Endothelial cell of umbilical vein (primary cell): ENCODE measurements around the gene CUEDC2. TPM values are rescaled to one million over a fixed set of nuclear protein-coding genes. Genes with fewer than 3 reads are reported as not detected.

ENCODE experiments used
- BruUV-seq: library from RNA; stranded (reverse); fragments of 400-500 nt; replicated peaks from 2 replicates; lab custom pipeline; 2021; lab: Mats Ljungman, UMichigan
- CTCF ChIA-PET: fragments of 300-600, 350-600 bp; sonication (Branson Sonifier 250); formaldehyde crosslinking; loops from one replicate; lab custom pipeline; 2021; ENCODE audit warnings: antibody characterized with exemption, inconsistent platforms; lab: Charles Lee
- POLR2A ChIA-PET: fragments of 300-600, 350-600 bp; sonication (Branson Sonifier 250); formaldehyde crosslinking; loops from one replicate; lab custom pipeline; 2021; ENCODE audit warnings: antibody characterized with exemption, inconsistent platforms; lab: Charles Lee
- DNase-seq: peaks from one replicate; pipeline ENCODE4 v3.0.0-alpha.2; 2011; ENCODE audit warnings: low read depth, low spot score
- FAIRE-seq: peaks from 2 replicates; lab custom pipeline; 2011; peaks lifted over from hg19 to GRCh38; lab: Jason Lieb, UNC
- H2AFZ ChIP-seq: 2 replicates; pipeline ENCODE4 v1.6.0; 2012; ENCODE audit warnings: low read depth, low read length, control low read depth, inconsistent platforms
- H3K27ac ChIP-seq: 2 replicates; pipeline ENCODE4 v1.5.1; 2011; ENCODE audit warnings: low read depth, mild to moderate bottlenecking, control low read depth, low read length, moderate library complexity; ENCODE audit not compliant: insufficient read depth
- H3K27me3 ChIP-seq, 2 experiments: 2 replicates each; pipeline versions ENCODE4 v1.6.0 to v1.6.1; 2011; ENCODE audit warnings: low read length in 2 of 2, mixed read lengths in 1 of 2; ENCODE audit not compliant: control insufficient read depth in 2 of 2, insufficient read depth in 2 of 2
- H3K36me3 ChIP-seq, 2 experiments: 2 replicates in 1 of 2; 3 replicates in 1 of 2; pipeline ENCODE4 v1.5.1; 2011; ENCODE audit warnings: low read length in 2 of 2, mild to moderate bottlenecking in 1 of 2, moderate library complexity in 1 of 2; ENCODE audit not compliant: control insufficient read depth in 2 of 2, insufficient read depth in 2 of 2; ENCODE audit errors: extremely low read depth in 1 of 2
- H3K4me1 ChIP-seq: 3 replicates; pipeline ENCODE4 v1.5.1; 2011; ENCODE audit warnings: mild to moderate bottlenecking, low read length; ENCODE audit not compliant: control insufficient read depth, insufficient read depth; ENCODE audit errors: extremely low read depth
- H3K4me2 ChIP-seq: 2 replicates; pipeline ENCODE4 v1.6.1; 2011; ENCODE audit warnings: low read length, control low read depth, mixed read lengths; ENCODE audit not compliant: insufficient read depth
- H3K4me3 ChIP-seq, 3 experiments: fragments of 200-600 bp in 1 of 3; sonication (generic), shearing (Covaris generic) in 1 of 3; replicated peaks in 1 of 3; 2 replicates each; pipeline ENCODE4 v1.5.1; 2011 to 2016; ENCODE audit warnings: control low read depth in 3 of 3, low read length in 3 of 3, mild to moderate bottlenecking in 2 of 3, inconsistent platforms in 1 of 3, low read depth in 1 of 3, moderate library complexity in 1 of 3; ENCODE audit not compliant: insufficient read depth in 1 of 3
- H3K79me2 ChIP-seq: 2 replicates; pipeline ENCODE4 v1.6.0; 2012; ENCODE audit warnings: low read length, inconsistent platforms; ENCODE audit not compliant: control insufficient read depth, insufficient read depth
- H3K9ac ChIP-seq: replicated peaks from 2 replicates; pipeline ENCODE3; 2011; ENCODE audit warnings: low read length, control low read depth; ENCODE audit not compliant: insufficient read depth; ENCODE audit errors: extremely low read depth
- H3K9me1 ChIP-seq: replicated peaks from 3 replicates; pipeline ENCODE4 v1.6.0; 2011; ENCODE audit warnings: mild to moderate bottlenecking, low read length; ENCODE audit not compliant: control insufficient read depth, insufficient read depth; ENCODE audit errors: extremely low read depth
- H3K9me3 ChIP-seq: replicated peaks from 2 replicates; pipeline ENCODE4 v1.5.1; 2012; ENCODE audit warnings: low read length, inconsistent platforms; ENCODE audit not compliant: control insufficient read depth, insufficient read depth
- H4K20me1 ChIP-seq: replicated peaks from 2 replicates; pipeline ENCODE3; 2011; ENCODE audit warnings: mild to moderate bottlenecking, low read length; ENCODE audit not compliant: control insufficient read depth, insufficient read depth; ENCODE audit errors: extremely low read depth
- GATA2 ChIP-seq: IDR thresholded peaks from 2 replicates; pipeline ENCODE4 v1.7.0; 2011; ENCODE audit warnings: low read depth, mild to moderate bottlenecking, moderate library complexity, mixed read lengths, low read length; ENCODE audit not compliant: insufficient read length, insufficient read depth
- JUN ChIP-seq: IDR thresholded peaks from 2 replicates; pipeline ENCODE4 v1.6.1; 2011; ENCODE audit warnings: borderline replicate concordance, low read depth; ENCODE audit not compliant: insufficient read length, insufficient read depth
- MYC ChIP-seq: IDR thresholded peaks from one replicate; pipeline ENCODE4 v1.6.1; 2011; ENCODE audit warnings: mild to moderate bottlenecking, low read depth, low read length
- POLR2A ChIP-seq: IDR thresholded peaks from 2 replicates; pipeline ENCODE4 v1.6.1; 2012; ENCODE audit warnings: low read depth, mild to moderate bottlenecking, control low read depth, low read length
- POLR2AphosphoS5 ChIP-seq: IDR thresholded peaks from 2 replicates; pipeline ENCODE4 v1.6.1; 2012; ENCODE audit warnings: low read depth, mild to moderate bottlenecking, control low read depth, low read length, moderate library complexity; ENCODE audit not compliant: insufficient read depth
- dilution Hi-C: fragments of 300-500 bp; cut with MboI; formaldehyde crosslinking; loops from one replicate; pipeline ENCODE4 v1.15.0; 2019; ENCODE audit warnings: low sequenced_read_pairs; ENCODE audit not compliant: extremely low pct_ligation_motif_present
- intact Hi-C: fragments of 100-400 bp; cut with micrococcal nuclease; formaldehyde crosslinking; loops from one replicate; pipeline ENCODE4 v1.10.0; 2022
- polyA plus RNA-seq, 4 experiments: library from polyadenylated mRNA; depleted of rRNA in 3 of 4; stranded (reverse) in 3 of 4; unstranded in 1 of 4; fragments of >200 nt; gene quantifications; 2 replicates each; pipeline versions ENCODE4 v1.2.1 to v1.2.3, GENCODE V29; 2011 to 2012; ENCODE audit warnings: missing spikeins in 1 of 4
- total RNA-seq: library from RNA; stranded (reverse); gene quantifications from 2 replicates; pipeline ENCODE4 v1.2.3, GENCODE V29; 2021
- TF ChIP-seq, protein P1 (sequence below), 2 donors: IDR thresholded peaks; 1 replicate in 1 of 2; 2 replicates in 1 of 2; pipeline ENCODE4 v1.5.1; 2011; ENCODE audit warnings: low read length in 2 of 2, mild to moderate bottlenecking in 2 of 2, moderate library complexity in 2 of 2, control low read depth in 1 of 2, inconsistent platforms in 1 of 2, low read depth in 1 of 2; ENCODE audit not compliant: insufficient read depth in 1 of 2; ENCODE audit errors: extremely low read depth in 1 of 2
- TF ChIP-seq, protein P2 (sequence below): IDR thresholded peaks from 2 replicates; pipeline ENCODE4 v1.6.1; 2011; ENCODE audit not compliant: insufficient read depth, insufficient read length

The CUEDC2 gene
- total and polyA plus RNA-seq, 2 donors (not counting 3 experiments of a cell fraction or from before 2014, with no cell fraction given): 61.5 to 96.7 TPM

DNA sequence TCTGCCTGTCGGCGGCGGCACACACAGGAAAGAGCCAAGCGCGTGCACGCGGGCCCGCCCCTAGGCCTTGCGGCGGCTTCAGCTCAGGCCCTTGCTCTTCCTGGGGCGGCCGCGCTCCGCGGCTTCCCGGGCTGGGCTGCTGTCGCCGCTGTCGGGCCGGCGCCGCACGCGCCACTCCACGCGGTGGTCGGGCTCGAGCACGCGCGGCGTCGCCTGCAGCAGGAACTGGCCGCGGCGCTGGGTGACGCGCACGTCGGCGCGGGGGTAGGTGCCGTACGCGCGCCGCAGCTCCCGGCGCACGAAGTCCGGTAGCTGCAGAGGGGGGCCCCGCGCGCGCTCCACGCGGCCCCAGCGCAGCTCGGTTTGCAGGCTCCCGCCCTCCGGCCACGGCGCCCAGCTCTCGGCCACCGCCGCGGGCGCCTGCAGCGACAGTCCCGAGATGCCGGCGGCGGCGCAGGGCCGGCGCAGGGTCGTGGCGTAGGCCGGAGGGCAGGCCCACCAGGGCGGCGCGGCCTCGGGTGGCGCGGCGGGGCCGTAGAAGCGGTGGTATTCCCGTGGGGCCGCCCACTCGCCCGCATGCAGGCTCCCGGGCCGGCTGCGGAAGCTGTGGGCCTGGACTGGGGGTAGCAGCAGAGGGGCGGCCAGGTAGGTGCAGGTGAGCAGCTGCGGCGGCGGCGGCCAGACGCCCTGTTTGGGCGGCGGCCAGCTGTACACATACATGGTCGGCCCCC, 18.2 kb upstream of the CUEDC2 start:
- intact Hi-C loops (loop anchor here (1.0 kb wide), 1 partner anchor 29 kb away; no protein-coding TSS in a partner anchor), dilution Hi-C loops (no loop called here)
- H3K9ac ChIP-seq: peak overlapping the region; percentile 64
- BruUV-seq: no TSS peak
- H3K79me2 ChIP-seq: no peaks in the 10 kb centered on the region
- no peaks in the 10 kb centered on the region for H3K9me3 ChIP-seq
- CTCF ChIA-PET: interaction anchor here (0.7 to 2.9 kb wide), 7 partner anchors 11 to 281 kb away, joined by 3 to 17 read pairs (median 5); partner anchors contain the start of gene CUEDC2
- peaks cover 3% of the 10 kb centered on the region for H3K4me1 ChIP-seq
- H3K27ac ChIP-seq: no peak overlapping the region
- H2AFZ ChIP-seq: peak overlapping the region; percentile 98
- peak overlapping the region; percentile 61 to 81 (median 69) for H3K4me3 ChIP-seq
- no peaks in the 10 kb centered on the region for H3K36me3 ChIP-seq
- TF ChIP-seq JUN: no peak
- TF ChIP-seq POLR2A: peak; percentile 79
- TF ChIP-seq, protein P1, sequence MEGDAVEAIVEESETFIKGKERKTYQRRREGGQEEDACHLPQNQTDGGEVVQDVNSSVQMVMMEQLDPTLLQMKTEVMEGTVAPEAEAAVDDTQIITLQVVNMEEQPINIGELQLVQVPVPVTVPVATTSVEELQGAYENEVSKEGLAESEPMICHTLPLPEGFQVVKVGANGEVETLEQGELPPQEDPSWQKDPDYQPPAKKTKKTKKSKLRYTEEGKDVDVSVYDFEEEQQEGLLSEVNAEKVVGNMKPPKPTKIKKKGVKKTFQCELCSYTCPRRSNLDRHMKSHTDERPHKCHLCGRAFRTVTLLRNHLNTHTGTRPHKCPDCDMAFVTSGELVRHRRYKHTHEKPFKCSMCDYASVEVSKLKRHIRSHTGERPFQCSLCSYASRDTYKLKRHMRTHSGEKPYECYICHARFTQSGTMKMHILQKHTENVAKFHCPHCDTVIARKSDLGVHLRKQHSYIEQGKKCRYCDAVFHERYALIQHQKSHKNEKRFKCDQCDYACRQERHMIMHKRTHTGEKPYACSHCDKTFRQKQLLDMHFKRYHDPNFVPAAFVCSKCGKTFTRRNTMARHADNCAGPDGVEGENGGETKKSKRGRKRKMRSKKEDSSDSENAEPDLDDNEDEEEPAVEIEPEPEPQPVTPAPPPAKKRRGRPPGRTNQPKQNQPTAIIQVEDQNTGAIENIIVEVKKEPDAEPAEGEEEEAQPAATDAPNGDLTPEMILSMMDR (IDR thresholded peaks at IDR 0.05; ENCODE audit: extremely low read depth in 1 of 2, insufficient read depth in 1 of 2, low read depth in 1 of 2, low read length in 2 of 2): no peak
- TF ChIP-seq, protein P2, sequence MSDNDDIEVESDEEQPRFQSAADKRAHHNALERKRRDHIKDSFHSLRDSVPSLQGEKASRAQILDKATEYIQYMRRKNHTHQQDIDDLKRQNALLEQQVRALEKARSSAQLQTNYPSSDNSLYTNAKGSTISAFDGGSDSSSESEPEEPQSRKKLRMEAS: peak; percentile 38
- TF ChIP-seq POLR2AphosphoS5: peak; percentile 93
- TF ChIP-seq MYC: peak; percentile 13
- no peak for TF ChIP-seq GATA2
- H3K9me1 ChIP-seq: no peaks in the 10 kb centered on the region
- H3K27me3 ChIP-seq: no peaks in the 10 kb centered on the region
- H4K20me1 ChIP-seq: no peaks in the 10 kb centered on the region
- DNase-seq (peak; percentile 70), FAIRE-seq (peak; percentile 71)
- POLR2A ChIA-PET: no interaction called here
- H3K4me2 ChIP-seq: peak overlapping the region; percentile 97
